Activated T-helper 1 cell treated with anti-CD3 and anti-CD28 coated beads, Interleukin-12 subunit alpha, Interleukin-12 subunit beta, Interleukin-2, Interleukin-4 antibody, amounts not matched to agents 30 ng/mL and 10 ng/mL and 1 ng/mL, durations not matched to agents 14 hours and 24 hours and 36 hours (primary cell): Measurements from ENCODE around the gene GFOD1. TPM values are rescaled to one million over a fixed set of nuclear protein-coding genes. Genes with fewer than 3 reads are reported as not detected.

Source experiments
- DNase-seq: peaks from one replicate; pipeline ENCODE4 v3.0.0; 2021; ENCODE audit warnings: low spot score
- H3K27ac Mint-ChIP-seq: one replicate; pipeline ENCODE4 v1.8.0; 2021; ENCODE audit warnings: mild to moderate bottlenecking, mixed read lengths
- H3K27me3 Mint-ChIP-seq: one replicate; pipeline ENCODE4 v1.8.0; 2022; ENCODE audit warnings: mild to moderate bottlenecking, moderate library complexity, mixed read lengths; ENCODE audit not compliant: insufficient read depth
- H3K36me3 Mint-ChIP-seq: one replicate; pipeline ENCODE4 v1.8.0; 2021; ENCODE audit warnings: low read depth, mixed read lengths
- H3K4me1 Mint-ChIP-seq: one replicate; pipeline ENCODE4 v1.8.0; 2021; ENCODE audit warnings: low read depth, mixed read lengths
- H3K4me3 Mint-ChIP-seq: one replicate; pipeline ENCODE4 v1.8.0; 2021; ENCODE audit warnings: mild to moderate bottlenecking, moderate library complexity, mixed read lengths
- H3K9me3 Mint-ChIP-seq: one replicate; pipeline ENCODE4 v1.8.0; 2021; ENCODE audit warnings: mixed read lengths
- intact Hi-C: fragments of 100-400 bp; cut with micrococcal nuclease; formaldehyde crosslinking; loops from one replicate; pipeline ENCODE4 v1.15.1; 2024
- total RNA-seq: library from RNA; stranded (reverse); gene quantifications from 2 replicates; pipeline ENCODE4 v1.2.3, GENCODE V29; 2022

The GFOD1 gene
- total RNA-seq, 1 donor from 2014 or later: 13.6 TPM

DNA sequence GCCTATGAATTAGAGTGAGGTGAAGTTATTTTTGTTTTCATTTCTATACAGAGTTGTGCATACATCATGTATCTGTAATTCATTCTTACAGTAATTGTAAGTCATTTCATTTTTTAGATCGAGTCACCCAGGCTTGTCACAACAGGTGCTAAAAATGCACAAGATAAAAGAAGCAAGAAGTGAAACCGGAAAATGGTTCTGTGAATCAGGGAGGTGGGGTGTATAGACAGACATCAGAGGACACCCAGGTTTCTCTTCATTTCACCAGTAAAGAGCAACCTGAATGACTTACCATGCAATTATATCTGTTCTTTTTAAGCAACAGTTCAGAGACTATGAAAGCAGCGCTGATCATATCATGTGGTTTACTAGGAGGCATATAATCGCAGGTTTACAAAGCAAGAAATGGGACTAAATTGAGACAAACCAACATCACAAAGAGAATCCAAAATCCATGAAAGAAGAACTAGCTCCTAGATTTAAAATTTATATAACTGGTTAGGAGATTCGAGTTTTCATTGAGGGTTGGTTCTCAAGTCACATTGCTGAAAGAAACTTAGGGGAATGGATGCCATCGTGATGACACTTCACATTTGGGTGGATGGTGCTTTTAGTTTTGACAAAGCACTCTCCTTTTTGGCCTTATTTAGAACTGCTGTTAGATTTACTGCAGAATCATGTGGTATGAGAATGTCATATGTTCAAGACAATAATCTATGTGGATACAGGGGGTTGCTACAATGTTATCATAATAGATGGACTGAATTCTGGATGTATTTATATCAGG is 131.2 kb downstream of the GFOD1 start:
- Mint-ChIP-seq H3K36me3 (peaks cover 7% of the 10 kb centered on the region), H3K27me3 (no peaks in the 10 kb centered on the region), H3K27ac (peak overlapping the region; percentile 95), H3K9me3 (no peaks in the 10 kb centered on the region), H3K4me3 (peak overlapping the region; percentile 75), H3K4me1 (peaks cover 76% of the 10 kb centered on the region)
- peak; percentile 51 for DNase-seq
- intact Hi-C loops: loop anchor here (1.0 to 5.0 kb wide), 10 partner anchors 19 to 431 kb away; partner anchors contain the start of genes SIRT5 and TBC1D7

DNA sequence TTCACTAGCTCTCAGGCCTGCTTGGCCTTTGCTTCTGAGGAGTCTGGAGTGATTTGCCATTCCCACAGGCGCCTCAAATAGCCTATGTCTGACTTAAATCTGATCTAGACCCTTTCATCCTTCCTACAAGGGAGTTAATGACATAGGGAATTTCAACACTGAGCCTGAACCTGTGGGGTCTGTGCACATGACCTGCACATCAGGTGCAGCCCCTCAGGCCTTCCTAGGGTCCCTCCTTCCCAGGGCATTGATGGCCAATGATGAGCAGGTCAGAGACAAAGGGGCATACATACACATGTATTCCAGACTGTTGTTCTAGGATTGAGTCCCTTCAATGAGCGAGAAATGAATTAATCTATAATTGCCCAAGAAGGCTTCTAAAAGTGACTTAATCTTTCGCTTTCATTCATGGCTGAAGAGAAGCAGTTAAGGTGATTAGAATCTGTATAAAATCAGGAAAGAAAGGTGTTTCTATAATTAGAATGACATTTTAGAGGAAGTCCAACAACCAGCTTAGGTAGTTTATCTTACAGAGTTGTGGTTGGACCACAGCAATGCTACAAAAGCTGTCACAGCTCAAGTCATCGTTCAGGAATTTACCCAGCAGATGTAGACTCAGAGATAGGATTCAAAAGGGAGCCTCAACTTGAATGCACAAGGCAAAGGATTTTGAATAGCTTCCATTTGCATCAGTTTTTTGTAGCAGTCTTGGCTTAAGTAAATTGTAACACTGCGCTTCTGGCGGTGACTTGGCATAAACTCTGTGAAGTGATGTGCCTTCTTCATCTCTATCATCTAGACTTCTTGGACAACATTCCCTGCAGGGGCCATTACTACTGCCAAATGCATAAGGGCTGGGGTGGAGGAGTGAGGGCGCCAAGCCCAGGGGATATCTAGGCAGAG is 132.1 kb downstream of the GFOD1 start:
- intact Hi-C loops: loop anchor here (1.0 to 5.0 kb wide), 3 partner anchors 52 to 432 kb away; no protein-coding TSS in a partner anchor

DNA sequence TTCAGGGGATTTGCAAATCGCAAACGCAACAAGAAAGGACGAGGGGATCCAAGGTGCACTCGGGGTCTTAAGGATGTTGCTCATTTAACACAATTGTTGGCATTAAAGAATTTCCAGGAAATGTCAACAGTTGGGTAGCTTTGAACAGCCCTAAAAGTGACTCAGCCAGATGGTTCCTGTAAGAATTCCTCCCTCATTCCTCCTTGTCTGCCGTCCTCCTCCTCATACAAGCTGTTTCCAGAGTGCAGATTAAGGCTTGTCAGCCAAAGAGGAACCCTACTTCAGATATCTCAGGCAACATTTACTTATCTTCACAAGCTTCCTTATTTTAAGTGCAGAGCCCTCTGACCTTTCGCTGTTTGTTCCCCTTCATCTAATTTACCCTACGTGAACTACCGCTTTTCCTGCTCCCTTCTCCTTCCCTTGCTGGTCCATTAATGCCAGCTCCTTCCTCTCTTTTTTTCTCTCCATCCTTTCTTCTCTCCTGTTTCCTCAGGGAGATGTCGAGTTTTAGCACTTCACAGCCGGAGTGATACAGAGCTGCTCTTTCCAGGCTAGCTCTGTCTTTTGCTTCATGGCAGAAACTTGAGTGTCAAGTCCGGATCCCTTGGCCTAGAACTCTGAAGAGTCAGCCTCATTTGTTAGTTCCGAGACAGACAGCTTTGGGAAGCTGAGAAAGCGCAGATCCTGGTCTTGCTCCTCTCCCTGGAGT is 132.9 kb downstream of the GFOD1 start:
- H3K27ac Mint-ChIP-seq: peak overlapping the region; percentile 95
- no peak for DNase-seq
- H3K4me3 Mint-ChIP-seq: peak overlapping the region; percentile 75
- intact Hi-C loops: loop anchor here (1.0 to 5.0 kb wide), 3 partner anchors 51 to 432 kb away; no protein-coding TSS in a partner anchor
- no peaks in the 10 kb centered on the region for H3K27me3 Mint-ChIP-seq
- H3K9me3 Mint-ChIP-seq: no peaks in the 10 kb centered on the region
- H3K36me3 Mint-ChIP-seq: no peaks in the 10 kb centered on the region
- H3K4me1 Mint-ChIP-seq: peaks cover 62% of the 10 kb centered on the region

More for the DNA sequence above, 132.1 kb downstream of the GFOD1 start:
- Mint-ChIP-seq H3K4me3 (peak overlapping the region; percentile 75), H3K36me3 (no peaks in the 10 kb centered on the region), H3K4me1 (peaks cover 67% of the 10 kb centered on the region), H3K27ac (peak overlapping the region; percentile 95), H3K9me3 (no peaks in the 10 kb centered on the region), H3K27me3 (no peaks in the 10 kb centered on the region)
- peak; percentile 36 for DNase-seq

DNA sequence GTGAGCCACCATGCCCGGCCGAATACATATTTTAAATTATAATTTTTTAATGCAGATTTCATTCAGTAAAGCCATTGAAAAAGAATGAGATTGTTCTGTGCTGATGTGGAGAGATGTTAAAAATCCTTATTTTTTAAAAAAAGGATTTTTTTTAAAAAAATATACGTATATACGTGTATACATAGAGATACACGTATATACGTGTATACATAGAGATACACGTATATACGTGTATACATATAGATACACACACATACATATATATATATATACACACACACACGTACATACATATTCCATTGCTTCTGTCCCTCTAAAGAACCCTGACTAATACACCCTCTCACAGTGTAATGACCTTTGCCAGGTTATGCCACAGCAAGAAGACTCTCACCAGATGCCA is 135.2 kb downstream of the GFOD1 start:
- no peak for DNase-seq
- no peaks in the 10 kb centered on the region for H3K9me3 Mint-ChIP-seq
- peaks cover 42% of the 10 kb centered on the region for H3K4me1 Mint-ChIP-seq
- no peak overlapping the region for H3K4me3 Mint-ChIP-seq
- intact Hi-C loops: no loop called here
- H3K27me3 Mint-ChIP-seq: no peaks in the 10 kb centered on the region
- no peaks in the 10 kb centered on the region for H3K36me3 Mint-ChIP-seq
- no peak overlapping the region for H3K27ac Mint-ChIP-seq

DNA sequence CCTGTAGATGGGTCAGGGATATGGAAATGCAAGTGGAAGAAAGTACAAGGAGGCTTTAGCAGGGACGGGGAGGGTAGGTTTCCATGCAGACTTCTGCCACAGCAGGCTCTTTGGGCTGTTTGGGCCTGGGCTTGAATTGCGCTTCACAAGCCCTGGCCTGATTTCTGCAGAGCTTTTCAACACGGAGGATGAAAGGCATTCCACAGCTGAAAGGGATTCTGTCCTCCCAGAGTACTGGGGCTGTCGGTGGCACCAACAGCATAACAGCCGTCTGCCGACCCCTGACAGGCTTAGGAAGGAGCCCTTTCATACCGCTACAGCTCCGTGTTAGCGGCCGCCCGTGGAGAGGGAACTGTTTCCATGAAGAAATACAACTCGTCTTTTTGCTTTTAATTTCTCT is 136.1 kb downstream of the GFOD1 start:
- Mint-ChIP-seq H3K4me1 (peaks cover 33% of the 10 kb centered on the region), H3K4me3 (no peak overlapping the region), H3K27ac (no peak overlapping the region), H3K36me3 (no peaks in the 10 kb centered on the region), H3K27me3 (no peaks in the 10 kb centered on the region), H3K9me3 (no peaks in the 10 kb centered on the region)
- DNase-seq: no peak
- intact Hi-C loops: no loop called here

DNA sequence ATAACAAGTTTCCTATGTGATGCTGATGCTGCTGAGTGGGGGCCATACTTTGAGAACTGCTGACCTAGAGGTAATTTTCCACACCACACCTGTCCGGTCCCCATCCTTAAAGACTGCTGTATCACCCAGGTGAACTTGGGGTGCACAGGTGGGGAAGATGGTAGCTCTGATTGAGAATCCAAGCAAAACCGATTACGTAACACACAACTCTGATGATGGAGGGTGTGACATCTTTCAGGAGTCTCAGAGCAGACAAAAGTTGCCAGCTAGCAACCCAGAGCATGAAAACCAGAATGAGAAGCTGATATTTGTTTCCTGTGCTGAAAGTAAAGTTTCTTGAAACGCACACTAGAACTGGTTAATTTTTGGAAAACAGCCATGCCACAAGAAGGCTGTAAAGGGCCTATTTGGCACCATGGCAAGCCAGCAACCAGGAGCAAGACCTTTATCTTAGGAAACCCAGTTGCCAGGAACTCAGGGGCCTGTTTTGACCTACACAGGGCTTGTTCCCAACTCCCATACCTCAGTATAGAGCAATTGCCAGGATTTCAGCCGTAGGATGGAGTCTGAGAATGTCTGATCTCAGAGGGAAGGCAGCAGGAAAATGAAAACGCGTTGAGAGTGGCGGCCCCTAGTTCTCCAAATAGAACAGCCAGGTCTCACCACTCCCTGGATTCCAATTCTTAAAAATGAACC is 137.4 kb downstream of the GFOD1 start:
- Mint-ChIP-seq H3K4me1 (peaks cover 20% of the 10 kb centered on the region), H3K36me3 (no peaks in the 10 kb centered on the region), H3K9me3 (no peaks in the 10 kb centered on the region), H3K27me3 (no peaks in the 10 kb centered on the region), H3K27ac (no peak overlapping the region), H3K4me3 (no peak overlapping the region)
- intact Hi-C loops: no loop called here
- DNase-seq: no peak

DNA sequence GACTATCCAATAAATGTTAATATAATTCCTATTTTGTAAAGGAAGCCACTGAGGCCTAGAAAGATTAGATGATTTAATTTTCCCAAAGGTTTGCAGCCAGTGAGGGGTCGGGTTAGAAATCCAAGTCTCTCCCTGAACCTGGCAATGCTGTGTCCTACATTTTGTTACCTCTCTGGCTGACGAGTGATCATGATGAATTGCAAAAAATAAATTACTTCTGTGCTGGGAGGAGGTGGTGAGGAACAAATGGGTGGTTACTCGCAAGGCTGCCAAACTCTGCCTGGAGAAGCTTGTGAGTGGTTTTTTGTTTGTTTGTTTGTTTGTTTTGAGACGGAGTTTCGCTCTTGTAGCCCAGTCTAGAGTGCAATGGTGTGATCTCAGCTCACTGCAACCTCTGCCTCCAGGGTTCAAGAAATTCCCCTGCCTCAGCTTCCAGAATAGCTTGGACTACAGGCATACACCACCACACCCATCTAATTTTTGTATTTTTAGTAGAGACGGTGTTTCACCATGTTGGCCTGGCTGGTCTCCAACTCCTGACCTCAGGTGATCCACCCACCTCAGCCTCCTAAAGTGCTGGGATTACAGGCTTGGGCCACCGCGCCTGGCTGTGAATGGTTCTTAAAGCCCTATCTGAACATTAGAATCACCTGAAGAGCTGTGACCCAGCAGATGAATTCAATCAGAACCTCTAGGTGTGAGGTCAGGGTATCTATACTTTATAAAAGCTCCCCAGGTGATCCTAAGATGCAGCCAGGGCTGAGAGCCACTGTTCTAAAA is 138.9 kb downstream of the GFOD1 start:
- H3K36me3 Mint-ChIP-seq: peaks cover 2% of the 10 kb centered on the region
- DNase-seq: no peak
- H3K4me1 Mint-ChIP-seq: peaks cover 6% of the 10 kb centered on the region
- H3K27ac Mint-ChIP-seq: no peak overlapping the region
- H3K4me3 Mint-ChIP-seq: no peak overlapping the region
- H3K9me3 Mint-ChIP-seq: no peaks in the 10 kb centered on the region
- intact Hi-C loops: no loop called here
- H3K27me3 Mint-ChIP-seq: no peaks in the 10 kb centered on the region

DNA sequence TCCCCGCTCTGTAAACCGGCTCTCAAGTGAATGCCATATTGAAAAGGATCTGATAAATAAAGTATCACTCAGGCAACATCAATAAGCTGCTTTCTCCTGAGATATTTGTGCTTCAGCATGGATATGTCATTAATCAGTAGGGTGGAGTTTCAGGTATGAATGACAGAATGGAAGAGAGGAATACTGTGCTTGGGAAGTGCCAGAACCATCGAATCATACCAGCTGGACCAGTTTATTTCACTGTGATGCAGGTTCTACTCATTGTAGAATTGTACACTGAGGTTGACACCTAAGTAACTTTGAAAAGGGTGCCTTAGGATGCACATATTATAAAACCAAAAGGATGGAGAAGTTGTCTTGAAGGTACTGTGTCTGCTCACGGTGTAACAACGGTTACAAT is 141.2 kb downstream of the GFOD1 start:
- Mint-ChIP-seq H3K9me3 (no peaks in the 10 kb centered on the region), H3K4me3 (no peak overlapping the region), H3K36me3 (peaks cover 2% of the 10 kb centered on the region), H3K27ac (no peak overlapping the region), H3K4me1 (no peaks in the 10 kb centered on the region), H3K27me3 (no peaks in the 10 kb centered on the region)
- no peak for DNase-seq
- intact Hi-C loops: no loop called here

DNA sequence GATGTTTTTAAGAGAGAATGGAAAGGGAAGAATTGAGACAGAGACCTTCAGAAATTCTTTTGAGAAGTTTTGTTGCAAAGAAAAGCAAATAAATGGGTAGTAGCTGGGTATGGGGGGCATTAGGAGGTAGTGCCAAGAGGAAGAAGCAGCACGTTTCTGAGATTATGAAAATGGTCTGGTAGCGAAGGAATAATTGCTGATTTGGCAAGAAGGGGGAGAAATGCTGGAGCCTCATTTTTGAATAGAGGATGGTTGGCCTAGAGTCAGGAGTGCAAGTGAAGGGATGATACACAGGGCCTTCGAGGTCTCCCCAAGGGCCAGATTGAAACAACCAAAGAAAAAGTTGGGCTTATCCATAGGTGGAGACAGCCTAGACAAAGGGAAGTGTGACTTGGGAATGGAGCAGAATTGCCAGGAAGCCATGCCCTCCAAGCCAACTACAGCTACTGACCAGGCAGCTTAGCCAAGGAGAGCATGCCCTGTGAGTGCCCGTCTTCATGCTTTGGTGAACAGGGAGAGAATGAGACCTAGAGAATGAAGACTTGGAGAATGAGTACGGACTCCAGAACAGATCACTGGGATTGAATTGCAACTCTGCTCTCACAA is 144.9 kb downstream of the GFOD1 start:
- intact Hi-C loops: no loop called here
- no peak for DNase-seq
- peaks cover 25% of the 10 kb centered on the region for H3K4me1 Mint-ChIP-seq
- no peak overlapping the region for H3K4me3 Mint-ChIP-seq
- no peaks in the 10 kb centered on the region for H3K9me3 Mint-ChIP-seq
- H3K27ac Mint-ChIP-seq: no peak overlapping the region
- peaks cover 2% of the 10 kb centered on the region for H3K27me3 Mint-ChIP-seq
- peaks cover 2% of the 10 kb centered on the region for H3K36me3 Mint-ChIP-seq

DNA sequence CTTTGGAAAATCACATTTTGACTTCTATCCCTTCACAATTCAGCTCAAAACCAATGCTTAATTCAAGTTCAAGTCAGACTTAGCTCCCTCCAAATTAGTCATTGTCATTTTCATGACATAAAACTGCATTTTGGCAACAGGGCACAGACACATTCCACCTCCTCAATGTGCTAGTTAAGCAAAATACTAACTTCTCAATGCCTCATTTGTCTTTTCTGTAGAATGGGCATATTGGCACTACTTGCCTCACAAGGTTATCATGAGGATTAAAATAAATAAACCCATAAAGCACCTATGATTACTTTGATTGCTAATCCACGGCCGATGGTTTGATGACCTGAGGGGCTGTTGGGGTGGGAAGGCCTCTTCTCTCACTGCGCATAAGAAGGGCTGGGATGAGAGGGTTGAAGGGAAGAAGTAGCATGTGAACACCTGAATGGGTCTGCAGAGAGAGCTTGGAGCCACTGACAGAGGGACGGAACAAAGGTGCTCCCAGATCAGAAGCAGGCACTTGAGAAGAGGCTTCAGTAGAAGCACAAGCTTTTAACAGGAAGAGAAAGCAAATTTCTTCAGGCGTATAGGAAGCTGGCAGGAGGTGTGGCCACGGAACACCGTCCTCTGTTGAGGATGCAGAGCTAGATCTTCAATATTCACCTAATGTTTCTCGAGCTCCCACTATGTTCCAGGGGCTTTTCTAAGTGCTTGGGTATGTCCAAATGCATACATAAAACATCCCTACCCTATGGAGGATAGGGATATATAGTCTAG is 147.4 kb downstream of the GFOD1 start:
- intact Hi-C loops: loop anchor here (5.0 kb wide), 2 partner anchors 37 to 127 kb away; no protein-coding TSS in a partner anchor
- peaks cover 33% of the 10 kb centered on the region for H3K4me1 Mint-ChIP-seq
- no peaks in the 10 kb centered on the region for H3K9me3 Mint-ChIP-seq
- peaks cover 2% of the 10 kb centered on the region for H3K27me3 Mint-ChIP-seq
- no peak overlapping the region for H3K4me3 Mint-ChIP-seq
- H3K27ac Mint-ChIP-seq: no peak overlapping the region
- peaks cover 2% of the 10 kb centered on the region for H3K36me3 Mint-ChIP-seq
- no peak for DNase-seq

DNA sequence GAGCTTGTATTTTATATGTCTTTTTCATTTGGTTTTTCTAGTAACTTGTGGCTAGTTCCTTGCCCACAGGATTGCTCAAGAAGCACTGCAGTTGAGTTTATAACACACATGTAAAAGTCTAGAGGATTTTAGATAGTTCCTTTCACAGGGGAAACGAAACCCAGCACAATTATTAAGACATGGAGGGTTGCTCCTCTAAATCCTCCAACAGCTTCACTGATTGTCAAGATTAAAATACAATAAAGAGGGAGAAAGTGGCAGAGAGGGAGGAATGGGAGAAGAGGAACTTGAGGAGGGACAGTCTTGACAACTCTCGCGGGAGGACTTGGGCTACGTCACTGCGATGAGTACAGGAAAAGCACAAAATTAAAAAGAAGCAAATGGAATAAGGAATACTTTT is 149.4 kb downstream of the GFOD1 start:
- no peaks in the 10 kb centered on the region for H3K9me3 Mint-ChIP-seq
- H3K27me3 Mint-ChIP-seq: peaks cover 9% of the 10 kb centered on the region
- no peak overlapping the region for H3K27ac Mint-ChIP-seq
- DNase-seq: no peak
- H3K4me3 Mint-ChIP-seq: no peak overlapping the region
- no peaks in the 10 kb centered on the region for H3K36me3 Mint-ChIP-seq
- H3K4me1 Mint-ChIP-seq: peaks cover 37% of the 10 kb centered on the region
- intact Hi-C loops: loop anchor here (5.0 kb wide), 2 partner anchors 39 to 129 kb away; no protein-coding TSS in a partner anchor
